H54 (cell line): ENCODE data around the gene EMD.

ENCODE experiments used
- DNase-seq: peaks from one replicate; pipeline ENCODE4 v3.0.0; 2011; ENCODE audit warnings: low spot score, mixed read lengths; ENCODE audit not compliant: insufficient read length
- FAIRE-seq: peaks from 3 replicates; lab custom pipeline; 2011; peaks lifted over from hg19 to GRCh38; lab: Jason Lieb, UNC
- POLR2A ChIP-seq: IDR thresholded peaks from 2 replicates; pipeline ENCODE4 v1.6.1; 2011; ENCODE audit warnings: low read depth, mild to moderate bottlenecking, low read length

Gene EMD

DNA sequence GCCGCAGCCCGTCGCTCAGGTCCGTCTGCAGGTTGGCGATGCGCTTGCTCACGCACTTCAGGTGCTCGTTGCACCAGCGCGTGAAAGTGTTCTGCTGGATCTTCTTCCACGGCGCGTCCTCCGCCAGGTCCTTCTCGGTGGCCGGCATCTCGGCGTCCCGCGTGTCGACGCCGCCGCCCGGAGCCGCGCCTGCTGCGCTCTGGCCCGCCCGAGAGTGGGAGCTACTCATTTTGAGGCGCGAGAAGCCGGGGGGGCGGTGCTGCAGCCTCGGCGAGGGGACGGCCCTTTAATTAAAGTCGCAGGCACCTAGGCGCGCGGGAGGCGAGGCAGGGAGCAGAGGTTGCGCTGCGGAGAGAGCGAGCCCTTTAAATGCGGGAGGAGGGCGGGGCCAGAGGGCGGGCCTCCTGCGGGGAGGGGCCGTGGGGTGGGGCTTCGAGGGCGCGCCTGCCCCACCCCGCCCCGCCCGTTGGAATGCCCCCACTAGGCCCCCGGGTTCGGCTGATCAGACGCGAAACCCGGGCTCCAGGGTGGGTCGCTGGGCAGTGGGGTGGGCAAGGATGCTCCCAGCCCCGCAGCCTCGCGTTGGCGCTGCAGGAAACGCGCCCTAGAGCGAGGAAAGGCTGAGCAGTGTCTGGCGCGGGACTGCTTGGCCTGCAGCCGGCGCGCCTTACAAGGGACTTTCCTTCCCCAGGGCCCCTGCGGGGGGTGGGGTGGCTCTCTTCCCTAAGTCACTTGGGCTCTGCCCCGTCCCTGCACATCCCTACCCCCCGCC is 7.9 kb upstream of the EMD start:
- TF ChIP-seq POLR2A, result peak; percentile 100
- DNase-seq (peak; percentile 76), FAIRE-seq (no peak)

DNA sequence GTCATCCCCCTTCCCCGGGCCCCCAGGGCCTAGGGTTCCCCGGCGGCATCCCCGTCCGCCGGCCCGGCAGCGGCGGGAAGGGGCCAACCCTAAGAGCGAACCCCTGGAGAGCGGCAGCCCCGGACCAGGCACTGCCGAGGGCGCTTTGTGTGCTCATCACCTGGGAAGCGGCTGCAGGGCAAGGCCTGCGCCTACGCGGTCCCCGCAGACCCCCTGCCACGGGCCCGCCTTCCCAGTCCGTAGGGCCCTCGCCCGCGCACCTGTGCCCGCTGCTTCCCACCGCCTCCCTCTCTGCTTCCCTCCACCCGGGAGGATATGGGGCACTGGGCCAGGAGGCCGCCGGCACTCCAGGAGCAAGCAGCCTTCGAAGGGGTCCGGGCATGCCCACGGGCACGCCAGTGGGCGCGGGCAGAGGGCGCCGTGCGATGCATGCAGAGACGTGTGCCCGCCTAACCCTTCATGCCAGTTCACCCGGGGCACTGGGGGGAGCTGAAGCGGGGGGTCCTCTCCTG is 7.2 kb upstream of the EMD start:
- FAIRE-seq, result no peak
- no peak for DNase-seq
- no peak for TF ChIP-seq POLR2A

DNA sequence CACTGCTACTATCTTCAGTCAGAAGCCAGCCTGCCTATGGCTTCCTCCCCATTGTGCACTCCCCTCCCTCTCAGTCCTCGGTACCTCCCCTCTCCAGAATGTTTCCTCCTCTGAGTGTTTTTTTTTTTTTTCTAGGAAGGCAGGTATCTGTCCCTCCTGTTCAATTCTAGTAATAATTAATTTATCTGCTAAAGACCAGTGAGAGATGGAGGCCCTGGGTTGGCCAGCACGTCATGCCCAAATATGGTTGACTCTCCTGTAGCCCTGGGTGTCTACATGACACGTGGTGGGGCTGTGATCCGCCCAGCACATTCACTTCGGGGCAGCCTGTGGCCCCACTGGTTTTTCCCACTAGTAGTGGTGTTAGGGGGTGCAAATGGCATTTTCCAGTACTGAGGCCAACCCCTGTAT is 6.5 kb upstream of the EMD start:
- FAIRE-seq (no peak), DNase-seq (no peak)
- TF ChIP-seq POLR2A, result no peak

DNA sequence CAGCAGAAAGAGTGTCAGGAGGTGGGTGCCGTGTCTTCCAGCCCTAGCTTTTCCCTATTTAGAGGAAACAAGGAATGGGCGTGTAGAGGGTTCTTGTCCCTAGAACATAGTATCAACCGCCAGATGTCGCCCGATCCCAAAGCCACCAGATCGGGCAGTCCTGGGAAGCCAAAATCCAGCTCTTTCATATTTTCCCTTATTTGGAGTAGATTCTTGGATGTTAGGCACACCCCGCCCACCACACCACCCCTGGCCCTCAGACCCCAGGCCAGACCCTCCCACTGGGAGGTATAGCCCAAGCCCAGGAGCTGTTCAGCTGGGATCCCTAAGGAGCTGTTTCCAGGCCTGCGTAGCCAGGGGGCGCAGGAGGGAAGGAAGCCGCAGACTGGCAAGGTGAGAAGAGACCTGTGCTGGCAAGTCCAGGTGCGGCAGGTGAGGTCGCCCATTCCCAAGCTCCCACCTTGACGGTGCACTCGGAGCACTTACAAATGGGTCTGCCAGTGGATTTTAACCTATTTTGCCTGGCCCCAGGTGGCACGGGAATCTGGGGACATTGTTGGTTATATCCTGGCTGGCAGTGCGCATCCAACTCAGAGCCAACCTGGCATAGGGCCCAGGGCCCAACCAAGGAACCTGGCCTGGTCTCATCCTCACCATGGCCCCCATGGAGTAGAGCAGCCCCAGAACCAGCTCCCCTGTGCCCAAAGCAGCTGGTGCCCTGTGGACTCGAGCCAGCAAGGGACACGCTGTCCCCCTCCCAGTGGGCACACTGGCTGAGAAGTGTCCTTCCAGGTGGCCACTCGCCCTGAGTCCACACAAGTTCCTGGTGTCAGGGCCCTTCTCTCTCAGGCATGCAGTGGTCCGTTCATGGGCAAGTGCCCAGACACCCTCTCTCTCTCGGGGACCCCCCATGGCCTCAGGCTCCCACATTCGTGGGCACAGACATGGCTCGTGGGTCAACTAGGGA is 5.5 kb upstream of the EMD start:
- DNase-seq (peak; percentile 44), FAIRE-seq (no peak)
- no peak for TF ChIP-seq POLR2A

DNA sequence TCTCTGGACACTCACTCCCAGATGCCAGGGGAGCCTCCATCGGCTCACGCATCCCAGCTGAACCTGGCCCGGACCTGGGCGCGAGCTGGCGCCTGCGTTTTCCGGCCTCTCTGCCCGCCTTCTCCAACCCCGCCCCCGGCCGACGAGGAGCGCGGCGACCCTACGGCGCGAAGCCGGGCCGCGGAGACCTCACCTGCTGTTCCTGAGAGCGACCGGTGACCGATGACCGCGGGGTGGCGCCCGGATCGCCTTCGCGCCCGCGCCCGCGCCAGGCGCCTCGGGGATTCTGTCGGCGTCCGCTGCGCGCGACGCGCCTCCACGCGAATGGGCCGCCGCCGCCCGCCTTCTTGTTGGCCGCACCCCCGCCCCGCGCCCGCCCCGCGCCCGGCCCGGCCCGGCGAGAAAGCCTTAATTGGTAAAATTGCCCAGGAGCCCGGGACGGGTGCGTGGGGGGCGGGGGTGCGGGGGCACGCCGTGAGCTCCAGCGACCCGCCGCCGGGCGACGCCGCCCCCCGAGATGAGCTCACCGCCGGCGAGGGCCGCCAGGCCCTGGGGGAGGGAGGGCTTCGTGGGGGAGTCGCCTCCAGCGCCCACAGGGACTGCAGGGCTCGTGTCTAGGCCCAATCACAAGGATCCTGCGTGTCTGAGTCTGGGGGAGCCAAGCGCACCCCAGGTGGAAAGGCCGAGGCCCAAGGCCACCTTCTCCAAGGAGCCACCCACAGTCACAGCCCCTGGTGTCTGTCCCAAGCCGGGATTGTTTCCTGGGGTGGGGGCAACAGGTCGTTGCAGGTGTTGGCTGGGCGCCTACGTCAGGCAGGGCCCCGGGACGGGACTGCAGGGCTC is 4.6 kb upstream of the EMD start, which contains the start of gene FLNA:
Gene FLNA (minus strand): TSS at position 322 of the 843 bp plus-strand sequence. CDS start 3,389 bp downstream, outside the sequence.
- DNase-seq, result no peak
- no peak for TF ChIP-seq POLR2A
- FAIRE-seq, result no peak

DNA sequence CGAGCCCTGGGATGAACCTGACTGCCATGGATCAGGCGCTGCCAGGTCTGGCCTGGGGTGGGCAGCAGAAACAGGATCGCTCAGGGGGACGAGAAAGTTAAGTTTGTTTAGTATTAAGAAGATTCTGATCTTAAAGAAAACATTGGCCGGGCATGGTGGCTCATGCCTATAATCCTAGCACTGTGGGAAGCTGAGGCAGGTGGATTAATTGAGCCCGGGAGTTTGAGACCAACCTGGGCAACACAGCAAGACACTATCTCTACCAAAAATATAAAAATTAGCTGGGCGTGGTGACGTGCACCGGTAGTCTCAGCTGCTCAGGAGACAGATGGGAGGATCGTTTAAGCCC is 4.0 kb upstream of the EMD start:
- DNase-seq (no peak), FAIRE-seq (no peak)
- TF ChIP-seq POLR2A, result no peak

DNA sequence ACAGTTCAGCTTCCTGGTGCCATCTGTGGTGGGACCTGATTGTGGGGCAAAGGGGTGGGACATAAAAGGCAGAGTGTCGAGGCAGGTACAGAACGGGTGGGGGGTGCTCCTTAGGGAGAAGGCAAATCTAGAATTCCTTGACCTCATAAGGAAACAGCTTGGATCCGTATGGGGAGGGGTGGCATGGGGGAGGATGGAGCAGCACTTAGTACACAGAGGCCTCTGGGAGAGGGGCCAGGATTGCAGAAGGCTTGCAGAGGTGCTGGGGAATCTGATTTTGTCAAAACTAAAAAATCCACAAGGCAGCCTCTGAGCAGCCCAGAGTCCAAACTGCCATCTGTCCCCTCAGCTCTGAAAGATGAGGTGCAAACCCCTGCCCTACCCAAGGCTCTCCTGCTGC is 2.3 kb upstream of the EMD start:
- no peak for TF ChIP-seq POLR2A
- no peak for FAIRE-seq
- no peak for DNase-seq

DNA sequence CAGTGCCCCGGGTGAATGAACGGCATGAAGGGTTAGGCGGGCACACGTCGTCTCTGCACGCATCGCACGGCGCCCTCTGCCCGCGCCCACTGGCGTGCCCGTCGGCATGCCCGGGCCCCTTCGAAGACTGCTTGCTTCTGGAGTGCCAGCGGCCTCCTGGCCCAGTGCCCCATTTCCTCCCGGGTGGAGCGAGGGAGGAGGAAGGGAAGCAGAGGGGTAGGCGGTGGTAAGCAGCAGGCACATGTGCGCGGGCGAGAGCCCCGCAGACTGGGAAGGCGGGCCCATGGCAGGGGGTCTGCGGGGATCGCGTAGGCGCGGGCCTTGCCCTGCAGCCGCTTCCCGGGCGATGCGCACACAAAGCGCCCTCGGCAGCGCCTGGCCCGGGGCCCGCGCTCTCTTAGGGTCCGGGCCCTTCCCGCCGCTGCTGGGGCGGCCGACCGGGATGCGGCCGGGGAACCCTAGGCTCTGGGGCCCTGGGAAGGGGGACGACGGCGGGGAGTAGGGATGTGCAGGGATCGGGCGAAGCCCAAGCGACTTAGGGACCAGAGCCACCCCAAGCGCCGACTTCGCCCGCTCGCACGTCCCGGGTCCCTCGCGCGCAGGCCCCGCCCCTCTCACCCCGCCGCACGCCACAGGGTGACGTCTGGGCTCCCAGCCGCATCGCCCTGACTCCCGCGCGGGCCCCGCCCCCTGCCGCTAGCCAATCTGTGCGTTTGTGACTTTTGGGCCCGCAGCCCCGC is 866 bp upstream of the EMD start:
- TF ChIP-seq POLR2A, result peak; percentile 65
- DNase-seq, result no peak
- FAIRE-seq, result no peak

DNA sequence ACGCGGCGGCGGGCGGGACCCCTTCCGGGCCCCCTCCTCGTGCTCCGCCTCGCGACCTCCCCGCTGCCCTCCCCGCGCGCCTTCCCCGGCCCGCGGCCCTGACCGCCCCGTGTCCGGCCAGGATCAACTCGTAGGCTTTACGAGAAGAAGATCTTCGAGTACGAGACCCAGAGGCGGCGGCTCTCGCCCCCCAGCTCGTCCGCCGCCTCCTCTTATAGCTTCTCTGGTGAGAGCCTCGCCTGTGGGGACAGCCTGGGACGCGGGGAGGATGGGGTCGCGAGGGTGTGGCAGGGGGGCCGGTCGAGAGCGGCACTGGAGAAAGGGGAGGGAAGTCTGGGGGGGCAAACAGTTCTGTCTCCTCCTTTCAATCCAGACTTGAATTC is 465 bp downstream of the EMD start:
- DNase-seq, result no peak
- no peak for TF ChIP-seq POLR2A
- no peak for FAIRE-seq

DNA sequence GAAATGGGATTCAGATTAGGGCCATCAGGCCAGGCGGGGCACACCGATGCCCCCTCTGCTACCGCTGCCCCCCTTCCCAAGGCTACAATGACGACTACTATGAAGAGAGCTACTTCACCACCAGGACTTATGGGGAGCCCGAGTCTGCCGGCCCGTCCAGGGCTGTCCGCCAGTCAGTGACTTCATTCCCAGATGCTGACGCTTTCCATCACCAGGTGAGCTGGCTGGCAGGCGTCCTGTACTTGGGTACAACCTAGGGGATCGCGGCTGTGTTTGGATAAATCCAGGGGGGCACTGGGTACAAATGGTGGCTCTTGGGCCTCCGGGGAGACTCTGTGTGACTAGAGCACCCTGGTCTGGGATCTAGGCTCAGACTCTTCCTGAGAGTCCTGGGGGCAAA is 1.1 kb downstream of the EMD start:
- DNase-seq (no peak), FAIRE-seq (no peak)
- TF ChIP-seq POLR2A, result no peak

DNA sequence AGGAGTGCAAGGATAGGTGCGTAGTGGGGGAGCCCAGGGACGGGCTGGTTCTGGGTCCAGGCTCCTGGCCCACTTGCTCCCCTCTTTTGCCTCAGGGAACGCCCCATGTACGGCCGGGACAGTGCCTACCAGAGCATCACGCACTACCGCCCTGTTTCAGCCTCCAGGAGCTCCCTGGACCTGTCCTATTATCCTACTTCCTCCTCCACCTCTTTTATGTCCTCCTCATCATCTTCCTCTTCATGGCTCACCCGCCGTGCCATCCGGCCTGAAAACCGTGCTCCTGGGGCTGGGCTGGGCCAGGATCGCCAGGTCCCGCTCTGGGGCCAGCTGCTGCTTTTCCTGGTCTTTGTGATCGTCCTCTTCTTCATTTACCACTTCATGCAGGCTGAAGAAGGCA is 1.7 kb downstream of the EMD start:
- TF ChIP-seq POLR2A, result no peak
- DNase-seq, result no peak
- no peak for FAIRE-seq

DNA sequence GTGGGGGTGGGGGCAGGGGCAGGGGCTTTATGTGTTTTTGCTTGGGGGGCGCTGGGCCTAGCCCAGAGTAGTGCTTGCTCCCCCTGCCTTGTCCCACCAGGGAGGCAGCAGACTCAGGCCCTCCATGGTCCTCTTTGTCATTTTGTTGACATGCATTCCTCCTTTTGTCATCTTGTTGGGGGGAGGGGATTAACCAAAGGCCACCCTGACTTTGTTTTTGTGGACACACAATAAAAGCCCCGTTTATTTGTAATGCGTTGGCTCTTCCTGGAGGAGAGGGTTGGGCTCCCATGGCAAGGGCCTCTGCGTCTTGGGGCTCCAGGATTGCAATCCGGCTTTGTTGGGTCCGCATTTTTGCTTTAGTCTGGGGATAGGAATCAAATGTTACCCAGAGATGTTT is 2.2 kb downstream of the EMD start:
- TF ChIP-seq POLR2A, result no peak
- DNase-seq (no peak), FAIRE-seq (no peak)
